AG10803 (cell line): ENCODE measurements around the gene TBC1D14.

Experiments used
- DNase-seq: peaks from one replicate; pipeline ENCODE4 v3.0.0; 2010; ENCODE audit warnings: low read depth
- H3K4me3 ChIP-seq: 2 replicates; pipeline ENCODE4 v1.5.1; 2011; ENCODE audit warnings: mild to moderate bottlenecking, low read length, control low read depth
- CTCF ChIP-seq: conservative IDR thresholded peaks from 2 replicates; pipeline ENCODE4 v1.5.1; 2011; ENCODE audit warnings: mild to moderate bottlenecking, low read length, control low read depth, inconsistent platforms

The TBC1D14 gene

DNA sequence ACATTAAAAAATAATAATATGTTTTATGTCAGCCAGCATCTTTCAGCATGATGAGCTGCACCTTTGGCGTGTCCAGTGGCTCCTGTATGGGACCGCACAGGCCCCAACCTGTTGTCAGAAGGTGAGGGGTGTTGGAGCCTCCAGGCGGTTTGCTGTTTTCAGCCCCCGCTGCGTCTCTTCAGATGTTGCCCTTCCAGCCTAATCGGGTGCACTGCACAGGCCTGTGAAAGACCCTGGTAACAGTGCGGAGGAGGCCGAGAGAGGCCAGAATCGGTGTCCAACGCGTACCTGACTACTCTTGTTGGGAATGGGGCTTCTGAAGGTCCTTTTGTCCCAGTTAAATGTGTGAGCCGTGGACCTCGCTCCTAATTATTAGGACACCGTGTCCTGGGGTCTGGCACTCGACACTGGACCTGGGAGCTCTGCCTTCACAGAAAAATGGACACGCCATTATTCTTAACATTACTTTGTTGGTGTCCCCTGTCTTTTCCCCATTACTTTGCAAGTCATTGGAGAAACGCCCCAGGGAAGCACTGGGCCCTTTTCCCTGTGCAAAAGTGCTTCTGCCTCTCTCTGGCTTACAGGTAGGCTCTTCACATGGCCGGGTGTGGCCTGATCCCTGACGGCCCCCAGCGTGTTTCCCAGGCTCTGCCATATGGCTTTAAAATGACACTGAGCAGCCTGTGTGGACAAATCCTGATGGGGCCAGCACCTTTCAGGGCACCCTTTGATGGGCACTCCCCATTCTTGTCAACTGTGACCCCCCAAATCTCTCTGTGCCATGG lies 51.2 kb downstream of the TBC1D14 start:
- no peak overlapping the region for H3K4me3 ChIP-seq
- TF ChIP-seq CTCF, result no peak
- DNase-seq, result no peak

GRCh38 chr4:6961496-6962210 lies 52.0 kb downstream of the TBC1D14 start:
- DNase-seq, result no peak
- H3K4me3 ChIP-seq, result no peak overlapping the region
- no peak for TF ChIP-seq CTCF

DNA sequence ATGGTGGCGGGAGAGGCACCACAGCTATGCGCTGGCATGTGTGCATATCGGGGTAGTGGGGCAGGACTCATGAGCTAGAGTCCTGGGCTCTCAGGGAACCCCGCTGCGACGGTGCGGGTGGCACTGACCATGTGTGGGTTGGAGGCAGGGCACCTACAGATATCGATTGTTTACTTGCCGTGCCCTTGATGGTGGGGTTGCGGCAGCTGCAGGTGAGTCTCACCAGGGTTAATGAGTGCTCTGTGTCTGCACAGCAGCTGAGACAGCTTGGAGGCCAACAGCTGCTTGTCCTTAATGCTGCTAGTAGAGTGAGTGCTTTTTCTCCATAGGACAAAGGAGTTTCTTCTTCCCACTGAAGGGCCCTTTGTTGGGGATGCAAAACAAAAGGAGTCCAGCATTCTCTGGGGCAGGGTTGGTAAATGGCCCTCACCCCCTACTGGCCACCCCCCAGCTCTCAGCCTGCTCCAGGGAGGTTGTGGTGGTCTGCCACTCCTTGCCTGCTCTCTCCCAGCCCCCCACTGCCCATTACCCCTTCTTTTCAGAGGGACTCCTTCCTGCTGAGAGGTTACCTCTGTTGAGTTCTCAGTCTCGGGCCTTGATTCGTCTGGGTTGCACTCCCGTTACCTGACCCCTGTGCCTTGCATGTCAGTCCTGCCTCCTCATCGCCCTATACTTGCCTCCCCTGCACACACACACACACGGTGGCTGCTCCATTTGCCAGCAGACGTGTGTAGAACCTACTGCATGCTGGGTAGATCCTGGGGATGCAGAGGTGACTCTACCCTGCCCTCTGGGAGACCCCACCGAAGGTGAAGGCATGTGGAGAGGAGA lies 52.8 kb downstream of the TBC1D14 start:
- TF ChIP-seq CTCF, result no peak
- no peak for DNase-seq
- no peak overlapping the region for H3K4me3 ChIP-seq

- no peak overlapping the region for H3K4me3 ChIP-seq
- no peak for DNase-seq
- no peak for TF ChIP-seq CTCF
Measured at GRCh38 chr4:6963139-6963611, 53.5 kb downstream of the TBC1D14 start.

GRCh38 chr4:6964858-6965257 lies 55.2 kb downstream of the TBC1D14 start:
- no peak for DNase-seq
- no peak for TF ChIP-seq CTCF
- no peak overlapping the region for H3K4me3 ChIP-seq

- DNase-seq, result no peak
- no peak overlapping the region for H3K4me3 ChIP-seq
- no peak for TF ChIP-seq CTCF
Measured at GRCh38 chr4:6965329-6965728, 55.7 kb downstream of the TBC1D14 start.
